Endothelial cell of umbilical vein (primary cell): Measurements from ENCODE around the gene RALGPS1. TPM values are rescaled to one million over a fixed set of nuclear protein-coding genes. Genes with fewer than 3 reads are reported as not detected.

Source experiments
- BruUV-seq: library from RNA; stranded (reverse); fragments of 400-500 nt; replicated peaks from 2 replicates; lab custom pipeline; 2021; lab: Mats Ljungman, UMichigan
- CTCF ChIA-PET: fragments of 300-600, 350-600 bp; sonication (Branson Sonifier 250); formaldehyde crosslinking; loops from one replicate; lab custom pipeline; 2021; ENCODE audit warnings: antibody characterized with exemption, inconsistent platforms; lab: Charles Lee
- POLR2A ChIA-PET: fragments of 300-600, 350-600 bp; sonication (Branson Sonifier 250); formaldehyde crosslinking; loops from one replicate; lab custom pipeline; 2021; ENCODE audit warnings: antibody characterized with exemption, inconsistent platforms; lab: Charles Lee
- DNase-seq: peaks from one replicate; pipeline ENCODE4 v3.0.0-alpha.2; 2011; ENCODE audit warnings: low read depth, low spot score
- FAIRE-seq: peaks from 2 replicates; lab custom pipeline; 2011; peaks lifted over from hg19 to GRCh38; lab: Jason Lieb, UNC
- H2AFZ ChIP-seq: 2 replicates; pipeline ENCODE4 v1.6.0; 2012; ENCODE audit warnings: low read depth, low read length, control low read depth, inconsistent platforms
- H3K27ac ChIP-seq: 2 replicates; pipeline ENCODE4 v1.5.1; 2011; ENCODE audit warnings: low read depth, mild to moderate bottlenecking, control low read depth, low read length, moderate library complexity; ENCODE audit not compliant: insufficient read depth
- H3K27me3 ChIP-seq, 2 experiments: 2 replicates each; pipeline versions ENCODE4 v1.6.0 to v1.6.1; 2011; ENCODE audit warnings: low read length in 2 of 2, mixed read lengths in 1 of 2; ENCODE audit not compliant: control insufficient read depth in 2 of 2, insufficient read depth in 2 of 2
- H3K36me3 ChIP-seq, 2 experiments: 2 replicates in 1 of 2; 3 replicates in 1 of 2; pipeline ENCODE4 v1.5.1; 2011; ENCODE audit warnings: low read length in 2 of 2, mild to moderate bottlenecking in 1 of 2, moderate library complexity in 1 of 2; ENCODE audit not compliant: control insufficient read depth in 2 of 2, insufficient read depth in 2 of 2; ENCODE audit errors: extremely low read depth in 1 of 2
- H3K4me1 ChIP-seq: 3 replicates; pipeline ENCODE4 v1.5.1; 2011; ENCODE audit warnings: mild to moderate bottlenecking, low read length; ENCODE audit not compliant: control insufficient read depth, insufficient read depth; ENCODE audit errors: extremely low read depth
- H3K4me2 ChIP-seq: 2 replicates; pipeline ENCODE4 v1.6.1; 2011; ENCODE audit warnings: low read length, control low read depth, mixed read lengths; ENCODE audit not compliant: insufficient read depth
- H3K4me3 ChIP-seq, 3 experiments: fragments of 200-600 bp in 1 of 3; sonication (generic), shearing (Covaris generic) in 1 of 3; replicated peaks in 1 of 3; 2 replicates each; pipeline ENCODE4 v1.5.1; 2011 to 2016; ENCODE audit warnings: control low read depth in 3 of 3, low read length in 3 of 3, mild to moderate bottlenecking in 2 of 3, inconsistent platforms in 1 of 3, low read depth in 1 of 3, moderate library complexity in 1 of 3; ENCODE audit not compliant: insufficient read depth in 1 of 3
- H3K79me2 ChIP-seq: 2 replicates; pipeline ENCODE4 v1.6.0; 2012; ENCODE audit warnings: low read length, inconsistent platforms; ENCODE audit not compliant: control insufficient read depth, insufficient read depth
- H3K9ac ChIP-seq: replicated peaks from 2 replicates; pipeline ENCODE3; 2011; ENCODE audit warnings: low read length, control low read depth; ENCODE audit not compliant: insufficient read depth; ENCODE audit errors: extremely low read depth
- H3K9me1 ChIP-seq: replicated peaks from 3 replicates; pipeline ENCODE4 v1.6.0; 2011; ENCODE audit warnings: mild to moderate bottlenecking, low read length; ENCODE audit not compliant: control insufficient read depth, insufficient read depth; ENCODE audit errors: extremely low read depth
- H3K9me3 ChIP-seq: replicated peaks from 2 replicates; pipeline ENCODE4 v1.5.1; 2012; ENCODE audit warnings: low read length, inconsistent platforms; ENCODE audit not compliant: control insufficient read depth, insufficient read depth
- H4K20me1 ChIP-seq: replicated peaks from 2 replicates; pipeline ENCODE3; 2011; ENCODE audit warnings: mild to moderate bottlenecking, low read length; ENCODE audit not compliant: control insufficient read depth, insufficient read depth; ENCODE audit errors: extremely low read depth
- CTCF ChIP-seq, 2 donors: IDR thresholded peaks; 1 replicate in 1 of 2; 2 replicates in 1 of 2; pipeline ENCODE4 v1.5.1; 2011; ENCODE audit warnings: low read length in 2 of 2, mild to moderate bottlenecking in 2 of 2, moderate library complexity in 2 of 2, control low read depth in 1 of 2, inconsistent platforms in 1 of 2, low read depth in 1 of 2; ENCODE audit not compliant: insufficient read depth in 1 of 2; ENCODE audit errors: extremely low read depth in 1 of 2
- EZH2 ChIP-seq: IDR thresholded peaks from 2 replicates; pipeline ENCODE4 v1.6.1; 2012; ENCODE audit warnings: borderline replicate concordance, low read depth, mild to moderate bottlenecking, moderate library complexity, low read length, inconsistent platforms; ENCODE audit not compliant: severe bottlenecking
- FOS ChIP-seq: IDR thresholded peaks from 2 replicates; pipeline ENCODE4 v1.6.1; 2011; ENCODE audit warnings: mild to moderate bottlenecking, low read length, moderate library complexity, borderline replicate concordance; ENCODE audit not compliant: insufficient read depth
- GATA2 ChIP-seq: IDR thresholded peaks from 2 replicates; pipeline ENCODE4 v1.7.0; 2011; ENCODE audit warnings: low read depth, mild to moderate bottlenecking, moderate library complexity, mixed read lengths, low read length; ENCODE audit not compliant: insufficient read length, insufficient read depth
- JUN ChIP-seq: IDR thresholded peaks from 2 replicates; pipeline ENCODE4 v1.6.1; 2011; ENCODE audit warnings: borderline replicate concordance, low read depth; ENCODE audit not compliant: insufficient read length, insufficient read depth
- MAX ChIP-seq: IDR thresholded peaks from 2 replicates; pipeline ENCODE4 v1.6.1; 2011; ENCODE audit not compliant: insufficient read depth, insufficient read length
- MYC ChIP-seq: IDR thresholded peaks from one replicate; pipeline ENCODE4 v1.6.1; 2011; ENCODE audit warnings: mild to moderate bottlenecking, low read depth, low read length
- POLR2A ChIP-seq: IDR thresholded peaks from 2 replicates; pipeline ENCODE4 v1.6.1; 2012; ENCODE audit warnings: low read depth, mild to moderate bottlenecking, control low read depth, low read length
- POLR2AphosphoS5 ChIP-seq: IDR thresholded peaks from 2 replicates; pipeline ENCODE4 v1.6.1; 2012; ENCODE audit warnings: low read depth, mild to moderate bottlenecking, control low read depth, low read length, moderate library complexity; ENCODE audit not compliant: insufficient read depth
- dilution Hi-C: fragments of 300-500 bp; cut with MboI; formaldehyde crosslinking; loops from one replicate; pipeline ENCODE4 v1.15.0; 2019; ENCODE audit warnings: low sequenced_read_pairs; ENCODE audit not compliant: extremely low pct_ligation_motif_present
- intact Hi-C: fragments of 100-400 bp; cut with micrococcal nuclease; formaldehyde crosslinking; loops from one replicate; pipeline ENCODE4 v1.10.0; 2022
- polyA plus RNA-seq, 4 experiments: library from polyadenylated mRNA; depleted of rRNA in 3 of 4; stranded (reverse) in 3 of 4; unstranded in 1 of 4; fragments of >200 nt; gene quantifications; 2 replicates each; pipeline versions ENCODE4 v1.2.1 to v1.2.3, GENCODE V29; 2011 to 2012; ENCODE audit warnings: missing spikeins in 1 of 4
- total RNA-seq: library from RNA; stranded (reverse); gene quantifications from 2 replicates; pipeline ENCODE4 v1.2.3, GENCODE V29; 2021

RALGPS1 gene
- total and polyA plus RNA-seq, 2 donors (not counting 3 experiments of a cell fraction or from before 2014, with no cell fraction given), result 3.8 to 5.5 TPM

- DNase-seq (no peak), FAIRE-seq (no peak)
- Histone ChIP-seq H2AFZ (no peak overlapping the region), H3K4me1 (peaks cover 40% of the 10 kb centered on the region), H3K27ac (no peak overlapping the region), H3K27me3 (no peaks in the 10 kb centered on the region), H3K4me2 (no peak overlapping the region), H3K79me2 (no peaks in the 10 kb centered on the region), H3K9me1 (no peaks in the 10 kb centered on the region), H4K20me1 (no peaks in the 10 kb centered on the region), H3K9me3 (no peaks in the 10 kb centered on the region), H3K4me3 (no peak overlapping the region), H3K9ac (no peak overlapping the region), H3K36me3 (no peaks in the 10 kb centered on the region)
- CTCF ChIA-PET, result interaction anchor here (0.6 to 1.7 kb wide), 3 partner anchors 73 to 1301 kb away, joined by 3 to 11 read pairs (median 3); no protein-coding TSS in a partner anchor
- POLR2A ChIA-PET, result no interaction called here
- no TSS peak for BruUV-seq
- TF ChIP-seq CTCF (IDR thresholded peaks at IDR 0.05; ENCODE audit: extremely low read depth in 1 of 2, insufficient read depth in 1 of 2, low read depth in 1 of 2, low read length in 2 of 2) (no peak), GATA2 (no peak), MAX (no peak), POLR2AphosphoS5 (no peak), MYC (no peak), POLR2A (no peak), EZH2 (no peak), JUN (no peak), FOS (no peak)
- dilution Hi-C loops, result no loop called here
- intact Hi-C loops, result no loop called here
Observed at GRCh38 chr9:127050591-127051001, 136.0 kb downstream of the RALGPS1 start.
